IPS-20b (cell line): ENCODE data around the gene ODAD3.

ENCODE experiments used
- H3K27ac ChIP-seq: one replicate; pipeline ENCODE4 v1.5.1; 2013; ENCODE audit warnings: low read length
- H3K27me3 ChIP-seq: 2 replicates; pipeline ENCODE4 v1.6.1; 2013; ENCODE audit warnings: mild to moderate bottlenecking, low read length, inconsistent platforms; ENCODE audit not compliant: insufficient read depth
- H3K36me3 ChIP-seq: 2 replicates; pipeline ENCODE4 v1.6.1; 2013; ENCODE audit warnings: low read depth, mild to moderate bottlenecking, inconsistent platforms, low read length, moderate library complexity; ENCODE audit not compliant: insufficient read depth
- H3K4me1 ChIP-seq: 2 replicates; pipeline ENCODE4 v1.6.1; 2013; ENCODE audit warnings: mild to moderate bottlenecking, control low read depth, inconsistent platforms, low read length, moderate library complexity; ENCODE audit not compliant: insufficient read depth
- H3K4me3 ChIP-seq: 2 replicates; pipeline ENCODE4 v1.5.1; 2013; ENCODE audit warnings: mild to moderate bottlenecking, low read length, inconsistent platforms
- H3K9ac ChIP-seq: 2 replicates; pipeline ENCODE4 v1.6.1; 2013; ENCODE audit warnings: low read depth, mild to moderate bottlenecking, inconsistent platforms, low read length, moderate library complexity
- H3K9me3 ChIP-seq: 2 replicates; pipeline ENCODE4 v1.6.1; 2013; ENCODE audit warnings: mild to moderate bottlenecking, low read depth, low read length, inconsistent platforms; ENCODE audit not compliant: insufficient read depth

The ODAD3 gene

DNA sequence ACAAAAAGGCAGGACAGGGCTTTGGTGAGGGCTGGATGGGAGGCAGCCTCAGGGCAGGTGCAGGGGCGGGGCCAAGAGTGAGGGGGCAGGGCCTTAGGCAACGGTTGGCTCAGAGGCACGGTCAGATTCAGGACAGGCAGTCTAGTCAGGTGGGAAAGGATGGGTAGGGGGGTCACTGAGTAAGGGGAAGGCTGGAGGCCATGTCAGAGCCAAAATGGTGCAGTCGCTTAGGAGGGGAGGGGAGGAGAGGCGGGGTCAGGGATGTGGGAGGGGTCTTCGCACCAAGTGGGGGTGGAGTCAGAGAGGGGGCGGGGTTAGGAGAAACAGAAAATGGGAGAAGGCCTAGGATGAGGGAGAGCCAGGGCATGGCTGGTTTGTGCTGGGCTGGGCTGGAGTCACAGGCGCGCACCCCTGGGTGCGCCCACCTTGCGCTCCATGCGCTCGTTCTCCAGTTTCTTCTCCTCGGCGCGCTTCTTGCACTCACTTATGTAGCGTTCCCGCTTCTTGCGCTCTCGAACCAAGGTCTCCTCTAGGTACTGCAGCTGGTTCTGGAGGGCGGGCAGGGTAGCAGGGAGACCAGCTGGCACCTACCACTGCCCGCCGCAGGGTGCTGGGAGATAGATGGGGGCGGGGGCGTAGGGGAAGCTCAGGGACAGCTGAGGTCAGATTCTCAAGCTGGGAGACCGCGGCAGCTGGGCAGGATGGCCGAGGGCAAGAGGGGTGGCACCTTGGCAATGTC lies 9.0 kb downstream of the ODAD3 start:
- H3K4me3 ChIP-seq = no peak overlapping the region
- H3K27ac ChIP-seq = no peak overlapping the region
- no peaks in the 10 kb centered on the region for H3K9me3 ChIP-seq
- H3K36me3 ChIP-seq = no peaks in the 10 kb centered on the region
- H3K4me1 ChIP-seq = no peaks in the 10 kb centered on the region; the same call in 1 of the 2 replicates
- H3K27me3 ChIP-seq = peaks cover 33% of the 10 kb centered on the region
- H3K9ac ChIP-seq = no peak overlapping the region

DNA sequence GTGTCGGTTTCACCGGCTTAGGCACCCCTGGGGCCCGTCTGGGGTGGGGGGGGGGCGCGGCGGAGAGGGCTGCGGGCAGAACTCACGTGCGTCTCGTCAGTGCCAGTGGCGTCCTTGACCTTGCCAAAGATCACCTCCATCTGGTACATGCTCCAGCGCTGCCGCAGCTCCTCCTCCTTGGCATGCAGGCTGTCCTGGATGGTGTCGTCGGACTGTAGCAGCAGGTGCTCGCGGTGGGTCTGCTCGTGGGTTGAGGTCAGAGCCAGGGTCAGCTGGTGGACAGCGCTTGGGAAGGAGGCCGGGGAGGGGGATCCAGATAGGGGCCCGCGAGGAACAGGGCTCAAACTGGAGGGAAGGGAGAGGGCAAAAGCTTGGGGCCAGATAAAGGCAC lies 11.1 kb downstream of the ODAD3 start:
- Histone ChIP-seq H3K4me1 (no peaks in the 10 kb centered on the region; the same call in 1 of the 2 replicates), H3K27me3 (peaks cover 53% of the 10 kb centered on the region), H3K9ac (no peak overlapping the region), H3K4me3 (no peak overlapping the region), H3K27ac (no peak overlapping the region), H3K36me3 (no peaks in the 10 kb centered on the region), H3K9me3 (no peaks in the 10 kb centered on the region)

DNA sequence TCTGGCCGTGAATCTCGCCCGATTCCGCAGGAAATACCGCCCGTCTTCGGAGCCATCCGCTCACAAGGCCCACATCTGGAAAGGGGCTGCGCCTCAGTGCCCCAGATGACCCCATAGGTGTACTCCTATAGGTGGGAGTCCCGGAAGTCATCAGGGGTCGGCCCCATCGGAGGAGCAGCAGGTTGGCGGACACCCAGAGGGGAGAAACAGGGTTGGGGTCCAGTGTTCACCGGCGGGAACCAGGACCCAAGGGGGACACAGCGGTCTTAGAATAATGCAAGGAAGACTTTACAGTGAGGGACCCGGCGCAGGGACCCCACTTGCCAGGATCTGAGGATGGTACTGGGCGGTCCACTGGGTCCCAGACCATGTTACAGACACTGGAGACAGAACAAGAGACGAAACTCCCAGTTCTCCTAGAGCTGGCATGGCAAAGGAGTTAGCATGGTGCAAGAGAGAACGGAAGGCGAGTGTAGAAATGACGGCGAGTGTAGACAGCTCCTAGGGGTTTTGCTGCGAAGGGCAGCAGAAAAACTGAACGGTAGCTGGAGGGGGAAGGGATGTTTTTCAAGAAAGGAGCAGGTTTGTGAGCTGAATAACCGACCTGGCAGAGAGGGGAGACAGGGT lies 11.6 kb downstream of the ODAD3 start:
- peaks cover 58% of the 10 kb centered on the region for H3K27me3 ChIP-seq
- H3K9ac ChIP-seq = no peak overlapping the region
- no peaks in the 10 kb centered on the region; the same call in 1 of the 2 replicates for H3K4me1 ChIP-seq
- no peak overlapping the region for H3K27ac ChIP-seq
- H3K9me3 ChIP-seq = no peaks in the 10 kb centered on the region
- H3K4me3 ChIP-seq = peak overlapping the region; percentile 81; the same call in 1 of the 2 replicates
- no peaks in the 10 kb centered on the region for H3K36me3 ChIP-seq

DNA sequence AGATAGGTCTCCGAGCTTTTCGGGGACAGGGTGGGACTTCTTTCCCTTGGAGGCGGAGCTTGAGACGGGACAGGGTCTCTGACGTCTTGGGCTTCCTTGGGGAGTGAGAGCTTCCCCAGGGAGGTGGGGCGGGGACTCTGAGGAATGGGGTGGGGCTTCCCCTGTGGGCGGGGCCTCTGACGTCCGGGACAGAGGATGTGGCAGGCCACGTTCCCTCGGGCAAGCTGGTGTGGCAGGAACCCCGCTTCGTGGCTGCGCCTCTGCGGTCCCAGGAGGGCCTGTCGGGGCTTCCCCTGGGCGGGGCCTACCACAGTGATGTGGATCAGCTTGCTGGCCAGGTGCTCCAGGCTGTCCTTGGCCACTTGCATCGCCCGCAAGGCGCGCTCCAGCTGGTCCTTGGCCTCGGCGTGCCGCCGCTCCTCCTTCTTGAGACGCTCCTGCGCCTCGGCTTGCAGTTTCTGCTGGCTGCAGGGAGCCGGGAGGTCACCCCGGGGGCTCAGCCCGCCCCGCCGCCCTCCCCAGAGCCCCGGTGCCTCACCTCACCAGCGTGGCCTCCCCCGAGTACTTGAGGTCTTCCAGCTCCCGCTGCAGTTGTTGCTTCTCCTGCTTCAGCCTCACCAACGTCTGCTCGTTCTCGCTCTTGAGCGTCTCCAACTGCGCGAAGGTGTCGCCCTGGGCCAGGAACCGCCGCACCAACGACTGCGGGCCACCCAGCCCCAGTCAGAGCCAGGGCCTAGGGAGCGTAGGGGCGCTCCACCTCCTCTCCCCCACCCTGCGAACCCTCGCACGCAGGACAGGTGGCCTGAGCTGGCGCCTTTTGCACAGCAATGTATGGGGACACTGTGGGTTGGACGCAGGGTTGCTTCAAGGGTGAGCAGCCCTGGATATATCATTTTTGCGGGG lies 12.5 kb downstream of the ODAD3 start:
- Histone ChIP-seq H3K27ac (no peak overlapping the region), H3K36me3 (no peaks in the 10 kb centered on the region), H3K9ac (no peak overlapping the region; the same call in 1 of the 2 replicates), H3K4me3 (peak overlapping the region; percentile 81), H3K4me1 (no peaks in the 10 kb centered on the region; the same call in 1 of the 2 replicates), H3K27me3 (peaks cover 65% of the 10 kb centered on the region), H3K9me3 (no peaks in the 10 kb centered on the region)

DNA sequence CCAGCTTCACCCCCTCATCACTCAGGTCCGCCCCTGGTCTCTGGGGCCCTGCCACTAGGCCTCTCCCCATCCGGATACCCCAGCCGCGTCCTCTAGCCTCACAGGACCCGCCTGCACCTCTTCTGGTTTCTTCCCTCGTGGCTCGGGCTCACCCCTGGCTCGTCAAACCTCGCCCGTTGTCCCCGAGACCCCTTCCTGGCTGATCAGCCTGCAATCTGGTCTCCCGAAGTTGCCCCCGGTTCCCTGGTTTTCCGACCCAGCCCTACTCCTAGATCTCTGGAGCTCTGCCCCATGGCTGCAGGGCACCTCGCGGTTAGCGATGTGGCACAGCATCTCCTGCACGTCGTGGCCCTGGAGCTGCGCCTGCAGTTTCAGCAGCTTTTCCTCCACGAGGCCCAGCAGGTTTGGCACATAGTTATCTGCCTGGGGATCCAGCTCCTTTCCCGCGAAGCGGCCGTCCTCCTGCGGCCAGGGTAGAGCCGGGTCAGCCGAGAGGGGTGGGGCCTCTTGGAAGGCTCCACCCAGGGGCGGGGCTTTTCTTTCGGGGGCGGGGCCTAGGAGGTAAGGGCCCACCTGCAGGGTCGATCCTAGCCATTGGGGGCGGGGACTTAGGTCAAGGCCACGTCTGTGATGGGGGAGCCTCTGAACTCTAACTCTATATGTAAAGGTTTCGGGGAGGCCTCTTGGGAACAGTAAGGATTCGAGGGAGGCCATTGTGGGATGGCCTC lies 13.4 kb downstream of the ODAD3 start:
- H3K36me3 ChIP-seq = no peaks in the 10 kb centered on the region
- H3K4me3 ChIP-seq = peak overlapping the region; percentile 81
- H3K9ac ChIP-seq = peak overlapping the region; percentile 66; the same call in 1 of the 2 replicates
- no peaks in the 10 kb centered on the region; the same call in 1 of the 2 replicates for H3K4me1 ChIP-seq
- no peaks in the 10 kb centered on the region for H3K9me3 ChIP-seq
- H3K27ac ChIP-seq = no peak overlapping the region
- peaks cover 65% of the 10 kb centered on the region for H3K27me3 ChIP-seq

DNA sequence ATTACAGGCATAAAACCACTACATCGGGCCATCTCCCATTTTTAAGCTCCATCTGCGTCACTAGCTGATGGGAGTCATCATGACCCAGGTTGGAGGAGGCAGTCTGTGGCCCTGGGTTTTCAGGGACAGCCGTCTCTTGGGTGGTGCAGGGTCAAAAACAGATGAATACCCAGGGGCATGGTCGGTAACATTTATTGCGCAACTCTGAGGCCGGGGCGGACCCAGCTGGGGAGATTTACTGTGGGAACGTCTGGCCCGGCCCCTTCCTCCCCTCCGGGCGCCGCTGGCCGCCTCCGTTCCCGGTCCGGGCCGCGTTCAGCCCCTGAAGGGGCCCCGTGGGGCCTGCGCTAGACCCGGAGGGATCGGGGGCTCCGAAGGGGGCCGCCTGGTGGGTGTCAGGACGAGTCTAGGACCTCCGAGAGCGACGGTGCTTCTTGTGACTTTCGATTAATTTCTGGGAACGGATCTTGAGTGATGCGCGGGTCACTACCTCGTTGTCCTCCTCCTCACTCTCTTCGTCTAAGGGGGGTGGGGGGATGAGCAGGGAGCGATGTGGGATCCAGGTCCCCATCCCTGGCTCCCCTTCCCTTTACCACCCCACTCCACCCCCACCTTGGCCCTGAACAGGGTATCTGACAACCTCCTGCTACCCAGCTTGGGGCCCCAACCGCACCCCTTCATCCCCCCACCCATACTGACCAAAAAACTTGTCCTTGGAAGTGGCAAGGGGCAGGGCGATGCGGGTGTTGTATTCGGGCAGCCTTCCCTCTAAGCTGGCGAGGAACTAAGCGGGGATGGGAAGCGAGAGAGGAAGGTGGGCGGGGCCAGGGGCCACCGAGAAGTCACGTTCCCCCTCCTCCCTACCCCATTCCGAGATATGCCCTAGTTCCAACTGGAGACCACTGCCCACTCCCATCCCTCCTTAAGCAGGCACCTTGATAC lies 14.2 kb downstream of the ODAD3 start:
- Histone ChIP-seq H3K9me3 (no peaks in the 10 kb centered on the region), H3K4me3 (peak overlapping the region; percentile 81), H3K9ac (peak overlapping the region; percentile 66; the same call in 1 of the 2 replicates), H3K27ac (no peak overlapping the region), H3K36me3 (no peaks in the 10 kb centered on the region), H3K27me3 (peaks cover 65% of the 10 kb centered on the region), H3K4me1 (no peaks in the 10 kb centered on the region; the same call in 1 of the 2 replicates)

DNA sequence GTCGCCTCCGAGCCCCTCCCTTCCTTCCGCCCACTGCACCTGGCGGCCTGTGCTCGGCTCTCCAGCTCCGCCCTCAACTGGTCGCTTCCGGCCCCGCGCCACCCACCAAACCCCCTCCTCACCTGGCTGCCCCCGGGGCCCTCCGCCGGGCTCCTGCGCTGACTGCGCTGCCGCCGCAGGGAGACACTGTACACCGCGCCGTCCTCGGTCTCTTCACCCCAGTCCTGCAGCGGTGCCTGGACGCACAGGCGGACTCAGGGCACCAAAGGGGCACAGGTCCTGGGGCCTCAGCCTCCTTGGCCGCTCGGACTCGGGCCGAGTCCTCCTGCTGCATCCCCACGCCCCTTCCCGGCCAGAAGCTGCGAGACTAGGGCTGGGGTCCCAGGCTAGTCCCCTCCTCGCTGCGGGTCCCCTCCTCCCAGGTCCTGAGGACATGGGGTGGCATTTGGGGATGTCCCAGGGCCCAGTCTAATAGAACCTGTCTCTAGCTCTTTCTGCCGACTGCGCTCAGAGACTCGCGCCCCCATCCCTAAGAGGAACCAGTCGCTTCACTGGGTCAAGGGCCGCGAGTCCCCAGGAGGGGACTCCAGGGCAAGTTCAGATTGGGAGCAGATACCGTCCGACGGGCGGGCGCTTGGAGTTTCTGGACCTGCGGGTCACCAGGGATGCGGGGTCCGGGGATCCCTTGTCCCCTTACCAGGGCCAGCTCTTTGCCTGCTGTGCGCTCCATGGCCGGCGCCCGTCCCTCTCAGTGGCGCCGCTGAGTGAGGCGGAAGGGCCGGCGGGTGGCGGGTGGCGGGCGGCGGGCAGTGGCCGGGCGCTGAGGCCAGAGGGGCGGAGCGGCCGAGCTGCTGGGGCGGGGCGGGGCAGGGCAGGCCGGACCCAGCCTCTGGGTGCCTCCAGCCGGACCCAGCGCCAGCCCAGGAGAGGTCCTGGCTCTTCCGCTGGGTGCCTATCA lies 16.1 kb downstream of the ODAD3 start, which contains the start of gene RGL3:
Gene RGL3, minus strand, starts transcription at position 766 of the 958 bp plus-strand sequence. Its CDS starts 36 bp downstream, at position 730.
- Histone ChIP-seq H3K36me3 (no peaks in the 10 kb centered on the region; the same call in 1 of the 2 replicates), H3K27me3 (peaks cover 61% of the 10 kb centered on the region), H3K9me3 (no peaks in the 10 kb centered on the region), H3K27ac (no peak within 1 kb of the TSS), H3K4me1 (no peaks in the 10 kb centered on the region; the same call in 1 of the 2 replicates), H3K9ac (peak within 1 kb of the TSS; percentile 84; the same call in 1 of the 2 replicates), H3K4me3 (peak within 1 kb of the TSS; percentile 91)

DNA sequence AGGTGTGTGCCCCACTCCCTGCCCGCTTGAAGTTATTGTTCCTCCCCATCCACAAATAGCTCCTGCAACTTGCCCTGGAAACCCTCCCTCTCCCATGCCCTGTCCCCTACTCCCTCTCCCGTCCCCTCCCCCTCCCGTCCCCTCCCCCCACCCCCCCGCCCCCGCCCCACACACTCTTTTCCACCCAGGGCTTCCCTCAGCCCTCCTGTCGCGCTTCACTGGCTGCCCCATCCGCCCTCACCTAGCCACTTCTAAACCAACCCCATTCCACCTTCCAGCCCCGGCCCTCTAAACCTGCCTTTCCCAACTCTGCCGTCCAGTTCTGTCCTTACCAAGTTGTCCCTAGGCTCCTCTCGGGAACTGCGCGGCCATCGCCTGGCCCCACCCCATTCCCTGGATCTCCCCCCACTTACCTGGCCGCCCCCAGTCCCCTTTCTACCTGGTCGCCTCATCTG lies 16.8 kb downstream of the ODAD3 start:
- H3K9me3 ChIP-seq = no peaks in the 10 kb centered on the region
- H3K27me3 ChIP-seq = peaks cover 54% of the 10 kb centered on the region
- no peak overlapping the region for H3K27ac ChIP-seq
- no peaks in the 10 kb centered on the region; the same call in 1 of the 2 replicates for H3K36me3 ChIP-seq
- H3K9ac ChIP-seq = peak overlapping the region; percentile 84; the same call in 1 of the 2 replicates
- peak overlapping the region; percentile 91 for H3K4me3 ChIP-seq
- no peaks in the 10 kb centered on the region; the same call in 1 of the 2 replicates for H3K4me1 ChIP-seq

DNA sequence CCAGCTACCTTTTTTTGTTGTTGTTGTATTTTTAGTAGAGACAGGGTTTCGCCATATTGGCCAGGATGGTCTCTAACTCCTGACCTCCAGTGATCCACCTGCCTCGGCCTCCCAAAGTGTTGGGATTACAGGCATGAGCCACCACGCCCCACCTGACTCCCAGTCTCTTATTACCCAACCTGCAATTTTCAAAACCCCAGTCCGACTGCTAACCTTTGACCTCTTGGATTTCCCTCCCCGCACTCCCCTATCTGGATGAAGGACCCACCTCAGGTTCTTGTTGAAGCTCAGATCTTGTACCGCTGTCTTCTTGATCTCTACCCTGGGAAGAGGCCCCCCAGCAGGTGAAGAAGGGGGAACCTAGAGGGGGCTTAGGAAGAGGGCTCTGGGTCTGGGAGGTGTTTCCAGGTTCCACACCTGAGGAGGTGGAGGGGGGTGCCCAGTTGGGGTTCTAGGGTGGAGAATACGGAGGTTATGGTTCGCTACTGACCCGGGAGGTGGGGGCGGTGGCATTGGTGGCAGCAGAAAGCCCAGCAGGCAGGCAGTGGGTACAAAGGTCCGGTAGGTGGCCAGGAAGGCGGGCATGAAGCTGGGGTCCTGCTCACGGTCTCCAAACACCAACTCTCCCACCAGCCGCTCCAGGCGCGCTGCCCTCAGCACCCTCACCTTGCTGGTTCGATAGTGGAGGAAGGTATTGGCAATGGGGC lies 18.4 kb downstream of the ODAD3 start:
- H3K27ac ChIP-seq = no peak overlapping the region
- H3K9ac ChIP-seq = no peak overlapping the region
- H3K9me3 ChIP-seq = no peaks in the 10 kb centered on the region
- H3K27me3 ChIP-seq = peaks cover 38% of the 10 kb centered on the region
- no peak overlapping the region for H3K4me3 ChIP-seq
- peaks cover under 1% of the 10 kb centered on the region; the same call in 1 of the 2 replicates for H3K36me3 ChIP-seq
- no peaks in the 10 kb centered on the region; the same call in 1 of the 2 replicates for H3K4me1 ChIP-seq
